GM21360 (cell line): ENCODE results near the gene STK38.
A peak's percentile ranks its signal among the peaks of the same experiment; 100 is the strongest.
"Not testable (repeated sequence)": the region's sequence is repeated elsewhere in the genome, so short reads cannot be mapped to it uniquely, and the experiment has no call there.

Experiments
- ATAC-seq: cut with Tn5 transposase; IDR thresholded peaks from one replicate; pipeline ENCODE4 v1.9.1; 2021; ENCODE audit warnings: mild to moderate bottlenecking, moderate library complexity; ENCODE audit not compliant: unreplicated experiment

STK38 gene

DNA sequence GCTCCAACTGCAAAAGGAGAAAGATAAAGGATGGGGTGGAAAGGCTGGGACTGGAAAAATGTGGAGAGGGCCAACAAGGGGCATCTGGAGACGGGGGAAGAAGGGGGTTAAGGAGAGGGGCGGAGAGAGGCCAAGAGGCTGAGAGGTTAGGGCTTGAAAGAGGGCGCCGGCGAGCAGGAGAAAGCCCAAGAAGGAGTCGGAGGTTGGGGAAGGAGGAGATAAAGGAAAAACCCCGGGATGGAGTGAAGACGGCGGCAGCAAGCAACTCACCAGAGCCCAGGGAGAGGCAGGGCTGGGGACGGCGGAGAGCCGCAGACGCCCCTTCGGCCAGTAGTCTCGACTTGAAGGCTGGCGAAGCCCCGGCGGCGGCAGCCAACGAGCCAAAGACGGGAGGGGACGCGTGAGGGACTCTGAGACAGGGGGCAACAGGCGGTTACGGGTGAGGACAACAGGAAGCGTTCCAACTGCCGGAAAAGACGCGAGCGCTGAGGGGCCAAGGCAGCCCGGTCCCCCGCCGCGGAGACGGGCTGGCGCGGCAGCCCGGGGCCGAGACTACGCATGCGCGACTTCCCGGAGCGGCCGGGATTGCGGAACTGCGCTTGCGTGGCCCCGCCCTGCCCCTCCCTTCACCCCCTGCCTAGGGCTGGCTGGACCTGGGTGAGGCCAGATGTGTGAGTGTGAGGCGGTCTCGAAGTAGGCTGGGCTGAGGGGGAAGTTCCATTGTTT is at the start of gene STK38:
STK38 (minus strand) TSS at position 560 of the 726 bp plus-strand sequence. CDS start 7,277 bp downstream, outside the sequence.
- ATAC-seq = peak; percentile 71

DNA sequence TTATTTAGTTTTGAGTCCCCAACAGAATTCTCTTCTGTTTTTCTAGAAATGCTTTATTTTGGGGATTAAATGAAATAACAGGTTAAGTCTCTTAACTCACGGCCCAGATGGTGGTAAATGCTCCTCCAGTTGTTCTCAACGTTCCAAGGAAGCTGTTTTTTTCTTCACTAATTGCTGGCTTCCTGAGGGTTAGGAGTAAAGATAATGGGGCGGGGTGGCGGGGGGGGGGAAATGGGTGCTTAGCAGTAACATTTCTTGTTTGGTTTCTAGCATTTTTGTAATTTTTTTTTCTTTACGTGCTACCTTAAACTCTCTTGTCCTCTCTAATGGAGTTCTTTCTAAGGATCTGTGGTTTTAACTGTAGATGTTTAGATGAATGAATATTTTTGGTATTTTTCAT is 49.1 kb upstream of the STK38 start:
- ATAC-seq = no peak

DNA sequence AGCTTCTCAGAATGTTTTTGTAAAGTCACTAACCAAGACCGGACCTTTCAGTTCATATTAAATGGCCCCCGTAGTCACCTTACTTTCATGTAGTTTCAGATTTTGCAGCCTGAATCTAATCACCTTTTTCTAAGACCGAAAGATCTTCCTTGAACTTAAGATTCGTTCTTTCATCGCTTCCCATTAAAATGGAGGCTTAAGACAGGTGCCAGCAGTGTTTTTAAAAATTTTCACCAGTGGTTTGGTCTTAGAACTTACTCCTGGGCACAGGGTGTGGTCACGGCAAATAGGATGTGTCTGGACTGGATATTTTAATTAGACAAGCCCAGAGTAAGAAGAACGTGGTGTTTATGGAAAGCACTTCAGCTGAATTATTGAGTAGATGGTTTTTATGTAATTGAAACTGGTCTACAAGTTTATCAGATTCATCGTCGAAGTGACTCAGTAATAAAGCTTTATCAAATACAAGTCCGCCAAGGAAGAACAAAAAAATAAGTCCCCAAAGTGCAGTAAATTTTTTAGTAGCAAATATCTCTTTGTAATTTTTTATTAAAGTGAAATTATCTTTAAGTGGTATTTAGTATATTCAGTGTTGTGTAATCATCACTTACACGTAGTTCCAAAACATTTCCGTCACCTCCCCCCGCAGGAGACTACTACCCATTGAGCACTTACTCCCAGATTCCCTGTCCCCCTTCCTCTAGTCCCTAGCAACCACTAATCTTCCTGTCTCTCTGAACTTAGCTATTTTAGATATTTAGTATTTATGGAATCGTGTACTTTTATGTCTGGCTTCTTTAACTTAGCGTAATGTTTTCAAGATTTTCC is 47.8 kb upstream of the STK38 start:
- ATAC-seq = no peak

DNA sequence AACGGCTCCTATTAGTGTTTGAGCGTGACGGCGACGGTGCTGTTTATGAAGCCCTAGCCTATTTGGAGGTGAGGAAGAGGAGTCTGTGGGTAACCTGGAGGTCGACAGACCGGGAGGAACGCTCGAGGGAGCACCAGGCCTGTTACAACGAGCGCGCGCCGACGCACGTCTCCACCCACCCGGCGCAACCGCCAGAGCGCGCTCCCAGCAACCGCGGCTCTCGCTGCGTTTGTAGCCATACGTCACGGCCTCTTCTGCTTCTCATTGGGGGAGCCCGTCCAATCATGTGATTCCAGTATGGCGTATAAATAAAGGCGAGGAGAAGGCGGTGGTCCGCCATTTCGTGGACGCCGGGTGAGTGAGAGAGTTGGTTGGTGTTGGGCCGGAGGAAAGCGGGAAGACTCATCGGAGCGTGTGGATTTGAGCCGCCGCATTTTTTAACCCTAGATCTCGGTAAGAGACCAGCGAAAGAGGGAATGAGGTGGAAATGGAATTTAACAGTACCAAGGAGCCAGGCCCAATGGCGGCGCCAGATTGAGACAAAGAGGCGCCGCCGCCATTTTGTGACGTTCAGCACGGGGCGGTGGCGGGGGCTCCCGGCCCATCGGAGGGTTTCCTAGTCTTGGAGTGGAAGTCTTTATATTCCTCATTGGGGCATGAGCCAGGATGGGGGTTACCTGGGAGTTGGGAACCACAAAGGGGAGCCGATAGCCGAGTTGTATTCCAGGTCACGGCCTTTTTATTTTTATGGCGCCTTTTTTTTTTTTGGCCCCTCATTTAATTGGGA is 46.9 kb upstream of the STK38 start, which contains the start of gene SRSF3:
SRSF3 (plus strand) TSS at position 334 of the 787 bp plus-strand sequence. CDS start 2,401 bp downstream, outside the sequence.
- ATAC-seq = peak; percentile 82

DNA sequence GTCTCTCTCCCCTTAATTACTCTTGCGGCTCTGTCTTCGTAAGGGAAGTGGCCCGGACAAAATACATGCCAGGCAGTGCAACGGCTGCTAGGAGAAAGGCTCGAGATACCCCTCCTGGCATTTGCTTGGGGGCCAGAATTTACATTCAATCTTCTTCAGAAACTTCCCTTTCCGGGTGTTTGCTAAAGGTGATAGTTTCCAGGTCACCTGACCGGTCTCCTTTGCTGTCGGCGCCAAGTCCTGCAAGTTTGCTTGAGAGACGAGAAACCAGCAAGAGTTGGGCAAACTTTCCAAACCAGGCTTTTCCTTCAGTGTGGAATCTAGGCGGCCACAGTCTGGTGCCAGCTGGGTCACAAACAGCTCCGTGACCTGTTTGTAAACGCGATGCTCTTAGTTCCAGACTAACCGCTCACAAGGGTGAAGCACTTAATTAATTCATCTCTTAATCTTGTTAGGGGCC is 46.3 kb upstream of the STK38 start:
- peak; percentile 14 for ATAC-seq

DNA sequence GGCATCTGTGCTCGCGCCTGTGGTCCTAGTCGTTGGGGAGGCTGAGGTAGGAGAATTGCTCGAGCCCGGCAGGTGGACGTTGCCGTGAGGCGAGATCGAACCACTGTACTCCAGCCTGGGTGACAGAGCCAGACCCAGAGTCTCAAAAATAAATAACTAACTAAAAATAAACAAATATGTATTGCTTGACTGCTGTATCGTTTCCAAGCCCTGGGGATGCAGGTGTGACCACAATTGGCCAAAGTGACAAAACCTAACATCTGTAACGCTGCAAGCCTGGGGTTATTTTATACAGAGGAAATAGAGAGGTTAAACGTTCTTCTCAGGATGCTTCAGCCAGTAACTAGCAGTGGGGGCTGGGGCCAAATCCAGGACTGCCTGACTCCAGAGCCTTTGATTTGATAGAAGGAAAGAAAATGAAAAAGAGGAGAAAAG is 45.0 kb upstream of the STK38 start:
- no peak for ATAC-seq

DNA sequence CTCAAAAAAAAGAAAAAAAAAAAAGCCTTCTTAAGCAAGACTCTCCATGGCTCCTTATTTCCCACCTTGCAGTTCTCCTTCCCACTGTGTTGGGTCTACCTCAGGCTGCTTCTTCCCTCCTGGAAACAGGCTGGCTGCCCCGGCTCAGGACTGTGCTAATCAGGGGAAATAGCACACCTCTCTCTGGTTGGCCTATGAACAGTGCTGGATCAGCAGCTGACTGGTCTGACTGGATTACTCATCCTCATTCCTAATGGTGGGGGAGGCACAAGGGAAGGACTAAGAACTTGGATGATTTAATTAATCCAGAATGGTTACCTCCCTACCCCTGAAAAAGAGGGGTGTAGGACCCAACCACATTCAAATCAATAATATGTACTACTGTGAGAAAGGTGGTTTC is 43.0 kb upstream of the STK38 start:
- ATAC-seq = no peak

DNA sequence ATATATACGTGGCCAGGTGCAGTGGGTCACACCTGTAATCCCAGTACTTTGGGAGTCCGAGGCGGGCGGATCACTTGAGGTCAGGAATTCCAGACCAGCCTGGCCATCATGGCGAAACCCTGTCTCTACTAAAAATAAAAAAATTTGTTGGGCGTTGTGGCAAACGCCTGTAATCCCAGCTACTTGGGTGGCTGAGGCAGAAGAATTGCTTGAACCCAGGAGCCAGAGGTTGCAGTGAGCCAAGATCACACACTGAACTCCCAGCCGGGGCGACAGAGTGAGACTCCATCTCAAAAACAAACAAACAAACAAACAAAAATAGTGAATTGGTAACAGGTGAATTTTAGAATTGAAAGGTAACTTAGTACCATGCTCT is 41.7 kb upstream of the STK38 start:
- not testable (repeated sequence) for ATAC-seq

DNA sequence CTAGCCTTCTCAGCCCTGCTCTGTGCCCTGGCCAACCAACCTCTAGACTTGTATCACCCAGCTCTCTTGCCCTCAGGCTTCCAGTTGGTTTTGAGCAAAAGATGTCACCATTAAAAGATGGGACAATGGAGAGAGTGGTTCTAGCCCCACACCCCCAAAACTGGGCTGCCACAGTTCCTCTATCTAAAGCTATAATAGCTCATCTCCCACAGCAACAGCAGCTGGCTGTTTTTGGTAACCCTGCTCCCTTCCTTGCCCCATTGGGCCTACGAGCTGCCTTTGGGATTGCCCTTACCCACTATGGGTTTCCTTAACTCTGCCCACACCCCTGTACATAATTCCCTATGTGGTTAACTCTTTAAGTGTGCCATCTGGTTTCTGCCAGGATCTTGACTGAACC is 39.3 kb upstream of the STK38 start:
- ATAC-seq = no peak

DNA sequence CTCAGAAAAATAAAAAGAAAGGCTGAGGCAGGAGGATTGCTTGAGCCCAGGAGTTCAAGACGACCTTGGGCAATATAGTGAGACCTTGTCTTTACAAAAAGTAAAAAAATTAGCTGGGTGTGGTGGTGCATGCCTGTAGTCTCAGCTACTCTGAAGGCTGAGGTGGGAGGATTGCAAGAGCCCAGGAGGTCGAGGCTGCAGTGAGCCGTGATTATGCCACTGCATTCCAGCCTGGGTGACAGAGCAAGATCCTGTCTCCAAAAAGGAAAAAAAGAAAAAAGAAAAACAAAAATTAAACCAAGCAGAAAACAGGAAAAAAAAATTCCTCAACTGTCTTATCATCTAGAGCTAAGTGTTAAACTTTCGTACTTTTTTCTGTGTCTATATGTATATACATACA is 34.4 kb upstream of the STK38 start:
- ATAC-seq = no peak

DNA sequence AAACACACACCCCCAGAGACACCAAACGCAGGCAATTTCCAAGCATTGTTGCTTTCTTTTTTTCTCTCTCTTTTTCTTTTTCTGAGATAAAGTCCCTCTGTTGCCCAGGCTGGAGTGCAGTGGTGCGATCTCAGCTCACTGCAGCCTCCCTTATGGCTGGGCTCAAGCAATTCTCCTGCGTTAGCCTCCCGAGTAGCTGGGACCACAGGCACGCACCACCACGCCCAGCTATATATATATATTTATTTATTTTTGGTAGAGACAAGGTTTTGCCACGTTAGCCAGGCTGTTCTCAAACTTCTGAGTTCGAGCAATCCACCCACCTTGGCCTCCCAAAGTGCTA is 32.9 kb upstream of the STK38 start:
- no peak for ATAC-seq

DNA sequence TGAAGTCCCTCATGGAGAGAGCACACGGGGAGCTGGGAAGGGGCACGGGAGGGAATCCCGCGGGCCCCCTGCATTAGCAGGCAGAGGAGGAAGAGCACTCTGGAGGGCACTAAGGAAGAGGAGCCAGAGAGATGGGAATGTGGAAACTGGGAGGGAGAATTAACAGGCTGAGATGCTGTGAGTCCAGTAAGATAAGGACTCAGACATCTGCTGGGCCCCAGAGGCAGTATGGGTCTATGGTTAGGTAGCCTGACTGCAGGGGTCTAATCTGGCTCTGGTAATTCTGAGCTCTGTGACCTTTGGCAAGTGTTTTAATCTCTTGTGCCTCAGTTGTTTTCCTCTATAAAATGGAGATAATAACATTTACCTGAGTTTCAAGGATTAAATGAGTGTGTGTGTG is 31.2 kb upstream of the STK38 start:
- no peak for ATAC-seq

DNA sequence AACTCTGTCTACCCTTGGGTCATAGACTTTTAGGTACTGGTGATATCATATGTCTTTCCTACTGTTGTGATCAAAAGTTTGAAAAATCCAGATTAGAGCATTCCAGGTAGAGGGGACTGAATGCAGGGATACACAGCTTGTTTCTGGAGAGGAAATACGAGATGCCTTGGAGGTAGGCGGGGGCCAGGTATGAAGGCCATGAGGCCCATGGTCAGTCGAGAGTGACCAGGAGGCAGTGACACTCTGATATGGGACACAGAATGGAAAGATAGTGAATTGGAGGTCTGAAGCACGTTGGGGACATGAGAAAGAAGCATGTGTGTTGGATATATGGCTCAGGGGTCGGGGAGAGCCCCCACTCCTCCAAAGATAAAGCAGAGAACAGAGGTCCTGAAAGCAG is 30.8 kb upstream of the STK38 start:
- ATAC-seq = no peak

DNA sequence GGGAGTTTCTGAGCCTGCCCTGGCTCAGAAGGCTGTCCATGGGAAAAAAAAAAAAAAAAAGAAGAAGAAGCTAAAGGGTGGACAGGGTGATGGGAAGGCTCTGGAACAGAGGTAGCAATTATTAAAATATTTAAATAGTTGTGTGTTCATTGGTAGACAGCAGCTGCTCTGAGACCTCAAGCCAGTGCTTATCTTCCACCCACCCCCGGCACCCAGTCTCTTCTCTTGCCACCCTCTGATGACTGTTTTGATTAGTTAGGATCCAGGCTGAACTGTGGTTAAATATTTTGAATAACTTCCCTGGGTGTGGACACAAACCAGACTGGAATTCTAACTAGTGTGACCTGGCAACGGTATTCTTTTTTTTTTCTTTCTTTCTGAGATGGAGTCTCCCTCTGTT is 30.0 kb upstream of the STK38 start:
- ATAC-seq = no peak

DNA sequence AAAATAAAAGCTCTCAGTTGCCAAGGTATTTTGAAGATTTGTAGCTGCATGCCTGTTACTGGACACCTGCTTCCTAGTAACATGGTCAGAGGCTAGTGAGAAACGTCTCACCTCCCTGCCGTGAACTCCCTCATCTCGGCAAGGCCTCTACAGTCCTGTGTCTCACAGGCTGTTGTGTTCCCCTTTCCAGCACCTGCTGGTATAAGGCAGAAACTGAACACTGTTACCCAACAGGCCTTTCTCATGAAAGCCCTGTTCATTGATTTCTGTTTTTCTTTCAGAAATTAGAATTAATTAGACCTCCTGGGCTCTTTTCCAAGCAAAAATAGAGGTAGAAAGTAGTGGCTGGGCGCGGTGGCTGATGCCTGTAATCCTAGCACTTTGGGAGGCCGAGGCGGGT is 29.3 kb upstream of the STK38 start:
- ATAC-seq = no peak

DNA sequence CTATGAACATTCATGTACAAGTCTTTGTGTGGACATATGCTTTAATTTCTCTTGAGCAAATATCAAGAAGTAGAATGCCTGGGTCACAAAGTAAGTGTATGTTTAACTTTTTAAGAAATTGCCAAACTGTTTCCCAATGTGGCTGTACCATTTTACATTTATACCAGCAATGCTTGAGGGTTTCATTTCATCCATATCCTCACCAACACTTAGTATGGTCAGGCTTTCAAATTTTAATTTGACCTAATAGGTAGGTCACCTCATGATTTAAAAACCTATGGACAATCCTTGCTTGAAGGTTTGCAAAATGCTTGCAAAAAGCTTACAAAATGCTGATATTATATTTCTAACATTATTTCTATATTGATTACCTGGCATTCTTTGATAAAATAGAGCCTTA is 27.4 kb upstream of the STK38 start:
- ATAC-seq = no peak

DNA sequence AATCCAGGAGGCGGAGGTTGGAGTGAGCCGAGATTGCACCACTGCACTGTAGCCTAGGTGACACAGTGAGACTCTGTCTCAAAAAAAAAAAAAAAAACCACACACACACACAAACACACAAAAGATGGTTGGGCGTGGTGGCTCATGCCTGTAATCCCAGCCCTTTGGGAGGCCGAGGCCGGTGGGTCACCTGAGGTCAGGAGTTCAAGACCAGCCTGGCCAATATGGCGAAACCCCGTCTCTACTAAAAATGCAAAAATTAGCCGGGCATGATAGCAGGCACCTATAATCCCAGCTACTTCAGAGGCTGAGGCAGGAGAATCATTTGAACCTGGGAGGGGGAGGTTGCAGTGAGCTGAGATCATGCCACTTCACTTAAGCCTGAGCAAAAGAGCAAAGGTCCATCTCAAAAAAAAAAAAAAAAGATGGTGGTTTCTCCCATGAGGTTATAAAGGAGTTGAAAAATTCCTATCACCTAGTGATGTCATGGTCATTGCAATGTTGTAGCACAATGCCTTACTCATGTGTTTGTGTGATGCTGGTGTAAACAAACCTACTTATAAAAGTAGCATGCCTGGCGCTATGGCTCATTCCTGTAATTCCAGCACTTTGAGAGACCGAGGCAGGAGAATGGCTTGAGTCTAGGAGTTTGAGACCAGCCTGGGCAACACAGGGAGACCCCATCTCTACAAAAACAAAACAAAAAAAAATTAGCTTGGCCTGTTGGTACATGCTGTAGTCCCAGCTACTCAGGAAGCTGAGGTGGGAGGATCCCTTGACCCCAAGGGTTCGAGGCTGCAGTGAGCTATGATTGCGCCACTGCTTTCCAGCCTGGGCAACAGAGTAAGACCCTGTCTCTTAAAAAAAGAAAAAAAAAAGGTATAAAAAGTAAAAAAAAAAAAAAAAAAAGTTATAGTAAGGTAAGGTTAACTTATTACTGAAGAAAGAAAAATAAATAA is 25.4 kb upstream of the STK38 start:
- not testable (repeated sequence) for ATAC-seq

DNA sequence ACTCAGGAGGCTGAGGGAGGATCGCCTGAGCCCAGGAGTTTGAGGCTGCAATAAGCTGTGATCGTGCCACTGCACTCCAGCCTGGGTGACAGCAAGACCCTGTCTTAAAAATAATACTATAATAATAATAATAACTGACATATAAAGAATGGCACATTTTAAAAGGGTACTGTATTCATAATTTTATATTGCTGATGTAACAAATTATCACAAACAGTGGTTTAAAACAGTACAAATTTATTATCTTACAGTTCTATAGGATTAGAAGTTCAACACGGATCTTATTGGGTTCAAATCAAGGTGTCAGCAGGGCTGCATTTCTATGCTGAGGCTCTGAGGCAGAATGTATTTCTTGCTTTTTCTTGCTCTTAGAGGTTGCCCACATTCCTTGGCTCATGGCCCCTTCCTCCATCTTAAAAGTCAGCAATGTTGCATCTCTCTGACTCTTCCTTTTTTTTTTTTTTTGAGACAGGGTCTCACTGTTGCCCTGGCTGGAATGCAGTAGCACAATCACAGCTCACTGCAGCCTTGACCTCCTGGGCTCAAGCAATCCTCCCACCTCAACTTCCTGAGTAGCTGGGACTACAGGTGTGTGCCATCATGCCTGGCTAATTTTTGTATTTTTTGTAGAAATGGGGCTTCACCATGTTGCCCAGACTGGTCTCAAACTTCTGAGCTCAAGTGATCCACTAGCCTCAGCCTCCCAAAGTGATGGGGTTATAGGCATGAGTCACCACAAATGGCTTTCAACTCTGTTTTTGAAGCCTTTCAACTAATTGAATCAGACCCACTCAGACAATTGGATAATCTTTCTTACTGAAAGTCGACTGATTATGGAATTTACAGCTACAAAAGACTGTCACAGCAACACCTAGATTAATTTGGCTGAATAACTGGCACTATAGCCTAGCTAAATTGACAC is 24.1 kb upstream of the STK38 start:
- no peak for ATAC-seq

DNA sequence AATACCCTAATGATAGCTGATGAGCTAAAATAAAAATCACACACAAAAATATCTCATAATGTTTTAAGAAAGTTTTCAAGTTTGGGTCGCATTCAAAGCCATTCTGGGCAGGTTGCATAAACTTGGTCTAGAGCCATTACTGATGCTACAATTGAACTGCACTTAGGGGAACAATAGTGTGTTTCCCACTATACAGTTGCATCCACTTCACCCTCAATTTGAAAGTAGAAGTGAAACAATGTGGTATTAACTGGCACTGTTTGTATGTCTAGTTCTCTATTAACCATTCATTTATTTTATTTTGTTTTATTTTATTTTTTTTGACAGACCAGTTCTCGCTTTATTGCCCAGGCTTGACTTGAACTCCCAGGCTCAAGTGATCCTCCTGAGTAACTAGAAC is 23.0 kb upstream of the STK38 start:
- no peak for ATAC-seq
